GM19452 (cell line): Measurements from ENCODE around the gene ERBB2.
"Not testable (repeated sequence)": the region's sequence is repeated elsewhere in the genome, so short reads cannot be mapped to it uniquely, and the experiment has no call there.

ENCODE experiments used
- ATAC-seq: cut with Tn5 transposase; IDR thresholded peaks from one replicate; pipeline ENCODE4 v1.9.1; 2021; ENCODE audit not compliant: unreplicated experiment

Gene ERBB2

DNA sequence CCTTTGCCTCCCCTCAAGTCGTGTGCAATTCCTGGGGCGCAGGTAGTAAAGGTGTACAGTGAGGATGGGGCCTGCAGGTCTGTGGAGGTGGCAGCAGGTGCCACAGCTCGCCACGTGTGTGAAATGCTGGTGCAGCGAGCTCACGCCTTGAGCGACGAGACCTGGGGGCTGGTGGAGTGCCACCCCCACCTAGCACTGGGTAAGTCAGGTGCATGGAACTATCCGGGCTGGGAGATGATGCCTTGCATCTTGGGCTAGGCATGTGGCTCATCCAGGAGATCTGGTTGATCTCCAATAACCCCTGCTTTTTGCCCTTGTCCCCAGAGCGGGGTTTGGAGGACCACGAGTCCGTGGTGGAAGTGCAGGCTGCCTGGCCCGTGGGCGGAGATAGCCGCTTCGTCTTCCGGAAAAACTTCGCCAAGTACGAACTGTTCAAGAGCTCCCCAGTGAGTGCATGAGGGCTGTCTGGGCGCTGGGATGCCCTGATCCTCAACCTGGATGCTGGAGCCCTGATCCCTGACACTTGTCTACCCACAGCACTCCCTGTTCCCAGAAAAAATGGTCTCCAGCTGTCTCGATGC is 43.1 kb downstream of the ERBB2 start:
- ATAC-seq: no peak

DNA sequence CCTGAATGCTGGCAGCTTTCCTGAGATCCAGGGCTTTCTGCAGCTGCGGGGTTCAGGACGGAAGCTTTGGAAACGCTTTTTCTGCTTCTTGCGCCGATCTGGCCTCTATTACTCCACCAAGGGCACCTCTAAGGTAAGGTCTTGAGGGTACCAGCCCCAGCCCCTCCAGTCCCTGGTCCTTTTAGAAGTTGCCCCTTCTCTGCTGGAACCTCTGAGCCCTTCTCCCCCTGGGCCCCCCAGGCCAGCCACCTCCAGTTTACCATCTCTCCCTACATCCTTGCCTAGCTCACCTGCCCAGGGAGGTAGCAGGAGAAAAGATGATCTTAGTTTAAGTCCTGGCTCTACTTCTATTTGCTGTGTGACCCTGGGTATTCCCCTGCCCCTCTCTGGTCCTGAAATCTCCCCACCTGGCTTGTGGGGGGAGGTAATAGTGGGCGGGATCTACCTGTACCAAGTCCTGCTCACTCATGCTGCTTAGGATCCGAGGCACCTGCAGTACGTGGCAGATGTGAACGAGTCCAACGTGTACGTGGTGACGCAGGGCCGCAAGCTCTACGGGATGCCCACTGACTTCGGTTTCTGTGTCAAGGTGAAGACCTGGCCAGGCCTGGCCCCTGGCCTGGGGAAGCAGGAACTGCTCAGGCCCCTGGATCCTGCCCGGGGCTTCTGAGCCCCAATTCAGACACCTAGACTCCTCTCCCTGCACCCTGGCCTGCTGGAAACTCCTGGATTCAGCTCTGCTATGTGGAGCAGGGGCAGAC is 44.4 kb downstream of the ERBB2 start:
- ATAC-seq: no peak

DNA sequence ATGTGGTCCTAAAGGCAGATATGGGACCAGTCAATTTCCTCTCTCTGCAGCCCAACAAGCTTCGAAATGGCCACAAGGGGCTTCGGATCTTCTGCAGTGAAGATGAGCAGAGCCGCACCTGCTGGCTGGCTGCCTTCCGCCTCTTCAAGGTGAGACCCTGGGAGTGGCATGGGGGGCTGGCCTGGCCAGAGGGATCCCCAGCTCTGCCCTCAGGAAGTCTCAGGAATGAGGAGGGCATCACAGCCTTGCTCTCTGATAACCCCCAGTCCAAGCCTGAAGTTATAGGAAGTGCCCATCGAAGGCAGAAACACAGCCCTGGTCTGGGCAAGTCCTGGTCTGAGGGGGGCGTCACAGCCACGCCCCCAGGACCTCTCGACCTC is 45.0 kb downstream of the ERBB2 start:
- ATAC-seq: no peak

DNA sequence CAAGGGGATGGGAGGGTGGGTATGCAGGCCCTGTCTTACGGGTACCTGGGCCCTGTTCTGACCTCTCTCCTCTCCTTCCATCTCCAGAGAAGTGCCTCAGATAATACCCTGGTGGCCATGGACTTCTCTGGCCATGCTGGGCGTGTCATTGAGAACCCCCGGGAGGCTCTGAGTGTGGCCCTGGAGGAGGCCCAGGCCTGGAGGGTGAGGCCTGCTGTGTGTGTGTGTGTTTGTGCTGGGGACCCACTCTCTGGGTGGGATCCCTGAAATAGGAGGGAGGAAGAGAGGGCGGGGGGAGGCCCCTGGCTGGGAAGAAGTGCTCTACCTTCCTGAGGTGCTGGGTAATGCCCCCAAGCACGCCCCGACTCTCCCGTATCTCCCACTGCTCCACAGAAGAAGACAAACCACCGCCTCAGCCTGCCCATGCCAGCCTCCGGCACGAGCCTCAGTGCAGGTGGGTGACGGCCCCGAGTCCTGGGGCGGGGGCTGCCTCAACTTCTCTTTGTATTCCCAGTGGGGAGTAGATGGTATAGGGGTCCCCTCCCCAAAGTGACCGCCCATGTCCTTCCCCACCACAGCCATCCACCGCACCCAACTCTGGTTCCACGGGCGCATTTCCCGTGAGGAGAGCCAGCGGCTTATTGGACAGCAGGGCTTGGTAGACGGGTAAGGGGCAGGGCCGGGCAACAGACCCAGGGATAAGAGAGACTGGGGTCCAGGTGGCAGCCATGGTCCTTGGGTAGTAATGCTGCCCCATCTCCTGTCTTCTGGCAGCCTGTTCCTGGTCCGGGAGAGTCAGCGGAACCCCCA is 45.7 kb downstream of the ERBB2 start:
- no peak for ATAC-seq

DNA sequence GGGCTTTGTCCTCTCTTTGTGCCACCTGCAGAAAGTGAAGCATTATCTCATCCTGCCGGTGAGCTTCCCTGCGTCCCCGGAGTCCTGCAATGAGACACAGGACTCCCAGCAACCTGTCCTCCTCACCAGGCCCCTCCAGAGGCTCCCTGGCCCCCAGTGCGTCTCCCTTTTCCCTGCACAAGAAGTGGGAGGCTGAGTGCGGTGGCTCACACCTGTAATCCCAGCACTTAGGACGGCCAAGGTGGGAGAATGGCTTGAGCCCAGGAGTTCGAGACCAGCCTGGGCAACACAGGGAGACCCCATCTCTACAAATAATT is 46.2 kb downstream of the ERBB2 start:
- no peak for ATAC-seq

DNA sequence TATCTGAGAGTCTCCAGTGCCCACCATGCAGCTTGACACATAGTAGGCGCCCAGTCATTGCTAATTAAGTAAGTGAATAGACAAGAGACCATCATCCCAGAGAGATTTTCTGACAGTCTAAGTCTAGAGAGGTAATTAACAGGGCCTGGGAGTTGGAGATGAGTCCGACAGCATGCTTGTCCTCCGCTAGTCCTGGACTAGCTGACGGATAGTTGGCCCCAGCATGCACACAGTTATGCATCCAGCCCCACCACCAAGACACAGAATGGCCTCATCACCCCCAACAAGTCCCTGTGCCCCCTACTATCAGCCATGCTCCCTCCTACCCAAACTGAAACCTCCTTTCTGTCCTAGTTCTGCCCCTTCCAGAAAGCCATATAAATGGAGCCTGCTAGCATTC is 47.9 kb downstream of the ERBB2 start:
- no peak for ATAC-seq

DNA sequence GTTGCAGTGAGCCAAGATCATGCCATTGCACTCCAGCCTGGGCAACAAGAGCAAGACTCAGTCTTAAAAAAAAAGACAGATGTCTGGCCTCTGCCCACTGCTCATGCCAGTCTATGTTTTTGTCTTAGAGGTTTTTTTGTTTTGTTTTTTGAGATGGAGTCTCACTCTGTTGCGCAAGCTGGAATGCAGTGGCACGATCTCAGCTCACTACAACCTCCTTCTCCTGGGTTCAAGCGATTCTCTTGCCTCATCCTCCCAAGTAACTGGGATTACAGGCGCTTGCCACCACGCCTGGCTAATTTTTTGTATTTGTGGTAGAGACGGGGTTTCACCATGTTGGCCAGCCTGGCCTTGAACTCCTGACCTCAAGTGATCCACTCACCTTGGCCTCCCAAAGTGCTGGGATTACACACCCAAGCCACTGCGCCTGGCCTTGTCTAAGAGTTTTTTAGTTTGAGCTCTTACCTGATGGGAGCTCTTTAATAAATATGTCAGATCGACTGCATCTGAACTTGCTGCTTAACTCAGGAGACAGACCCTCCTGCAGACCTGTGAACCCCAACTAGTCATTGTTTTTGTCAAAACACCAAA is 48.7 kb downstream of the ERBB2 start:
- not testable (repeated sequence) for ATAC-seq

DNA sequence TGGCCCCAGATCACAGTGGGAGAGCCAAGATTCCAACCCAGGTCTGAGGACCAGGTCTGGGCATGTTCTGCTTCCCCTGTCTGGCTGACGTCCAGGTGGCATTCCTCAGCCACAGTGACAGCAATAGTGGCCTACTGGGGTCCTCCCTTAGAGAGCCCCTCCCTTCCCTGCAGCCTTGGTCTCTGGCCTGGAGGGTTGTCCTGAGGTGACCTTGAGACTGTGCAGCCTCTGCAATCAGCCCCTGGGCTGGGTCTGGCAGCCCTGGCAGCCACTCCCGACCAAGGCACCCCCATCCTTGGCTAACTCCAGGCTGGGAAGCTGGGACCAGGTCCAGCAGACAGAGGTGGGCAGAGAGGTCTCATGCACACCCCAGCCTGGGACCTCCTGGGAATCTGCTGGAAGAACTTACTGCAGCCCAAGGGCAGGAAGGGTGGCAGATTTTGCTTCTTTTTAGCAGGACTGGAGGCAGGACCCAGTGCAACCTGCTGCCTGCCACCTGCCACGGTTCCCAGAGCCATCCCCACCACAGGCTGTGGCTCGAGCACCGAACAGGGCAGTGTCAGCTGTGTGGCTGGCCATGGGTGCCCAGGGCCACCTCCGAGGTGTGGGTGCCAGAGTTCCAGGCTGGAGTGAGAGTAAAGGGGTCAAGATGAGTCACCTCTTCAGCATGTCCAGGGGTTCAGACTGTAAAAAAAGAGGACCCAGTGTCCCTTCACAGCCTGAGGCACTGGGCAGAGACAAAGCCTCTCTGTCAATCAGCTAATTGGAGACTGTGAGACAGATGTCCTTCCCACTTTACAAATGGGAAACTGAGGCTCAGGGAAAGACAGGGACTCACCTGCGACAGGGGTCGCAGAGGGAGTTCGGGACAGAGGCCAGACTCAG is 50.5 kb downstream of the ERBB2 start:
- no peak for ATAC-seq

DNA sequence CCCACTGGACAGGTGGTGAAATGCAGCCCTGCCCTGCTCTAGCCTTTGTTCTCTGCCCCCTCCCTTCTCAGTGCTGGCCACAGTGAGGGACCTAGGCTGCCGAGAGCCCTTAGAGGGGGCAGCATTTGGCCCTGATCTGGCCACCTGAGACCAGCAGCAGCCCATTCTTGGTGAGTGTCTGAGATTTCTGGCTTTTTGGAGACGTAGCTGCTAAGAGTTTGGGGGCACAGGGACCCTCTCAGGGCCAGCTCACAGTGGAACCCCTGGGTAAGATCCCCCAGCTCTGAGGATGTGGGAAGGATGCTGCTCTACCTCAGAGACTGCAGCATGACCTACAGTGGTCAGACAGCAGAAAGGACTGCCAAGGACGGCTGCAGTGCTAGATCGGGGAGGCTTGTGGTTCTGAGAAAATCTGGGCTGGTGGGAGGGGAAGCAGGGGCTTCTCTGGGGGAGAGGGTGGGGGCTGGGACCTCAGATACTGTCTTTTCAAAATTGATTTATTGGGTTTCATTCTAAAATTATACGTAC is 51.2 kb downstream of the ERBB2 start:
- ATAC-seq: no peak

DNA sequence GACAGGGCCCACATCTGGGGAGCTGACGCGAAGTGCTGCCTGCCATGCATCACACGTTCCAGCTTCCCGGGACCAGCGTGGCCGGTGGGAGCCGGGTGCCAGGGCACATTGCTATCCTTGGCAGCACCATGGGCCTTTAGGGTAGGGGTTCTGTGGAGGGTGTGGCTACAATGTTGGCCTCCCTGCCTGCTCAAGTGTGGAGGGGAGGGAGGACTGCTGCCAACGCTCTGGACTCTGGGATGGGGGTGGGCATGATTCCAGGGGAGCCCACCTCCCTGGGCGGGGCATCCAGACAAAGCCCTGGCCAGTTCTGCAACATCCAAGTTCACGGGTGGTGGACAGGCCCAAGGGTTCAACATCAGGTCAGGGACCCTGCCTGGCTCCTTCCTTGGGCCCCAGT is 51.8 kb downstream of the ERBB2 start:
- no peak for ATAC-seq

DNA sequence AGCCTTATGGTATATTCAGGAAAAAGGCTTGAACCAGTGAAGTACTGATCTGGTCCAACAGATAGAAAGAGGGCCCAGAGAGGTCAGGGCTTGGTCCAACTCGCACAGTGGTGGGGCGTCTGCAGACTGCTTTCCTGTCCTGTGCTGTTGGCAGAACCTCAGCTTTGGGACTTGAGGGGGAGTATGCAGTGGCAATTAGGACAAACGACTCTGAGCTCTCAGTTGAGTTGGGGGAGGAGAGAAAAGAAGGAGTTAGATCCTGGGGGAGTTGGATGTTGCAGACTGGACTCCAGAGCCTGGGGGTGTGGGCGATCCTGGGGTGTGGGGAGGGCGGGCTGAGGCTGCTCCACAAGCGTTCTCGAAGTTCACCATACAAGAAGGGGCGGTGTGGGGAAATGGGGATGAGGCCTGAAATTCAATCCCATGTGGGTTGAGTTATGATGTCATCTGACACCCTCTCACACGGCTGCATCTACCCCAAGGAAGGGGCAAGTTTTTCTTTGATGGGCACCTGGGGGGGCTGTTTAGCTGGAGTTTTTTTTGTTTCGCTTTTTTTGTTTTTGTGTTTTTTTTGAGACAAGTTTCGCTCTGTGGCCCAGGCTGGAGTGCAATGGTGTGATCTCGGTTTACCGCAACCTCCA is 52.5 kb downstream of the ERBB2 start:
- no peak for ATAC-seq

DNA sequence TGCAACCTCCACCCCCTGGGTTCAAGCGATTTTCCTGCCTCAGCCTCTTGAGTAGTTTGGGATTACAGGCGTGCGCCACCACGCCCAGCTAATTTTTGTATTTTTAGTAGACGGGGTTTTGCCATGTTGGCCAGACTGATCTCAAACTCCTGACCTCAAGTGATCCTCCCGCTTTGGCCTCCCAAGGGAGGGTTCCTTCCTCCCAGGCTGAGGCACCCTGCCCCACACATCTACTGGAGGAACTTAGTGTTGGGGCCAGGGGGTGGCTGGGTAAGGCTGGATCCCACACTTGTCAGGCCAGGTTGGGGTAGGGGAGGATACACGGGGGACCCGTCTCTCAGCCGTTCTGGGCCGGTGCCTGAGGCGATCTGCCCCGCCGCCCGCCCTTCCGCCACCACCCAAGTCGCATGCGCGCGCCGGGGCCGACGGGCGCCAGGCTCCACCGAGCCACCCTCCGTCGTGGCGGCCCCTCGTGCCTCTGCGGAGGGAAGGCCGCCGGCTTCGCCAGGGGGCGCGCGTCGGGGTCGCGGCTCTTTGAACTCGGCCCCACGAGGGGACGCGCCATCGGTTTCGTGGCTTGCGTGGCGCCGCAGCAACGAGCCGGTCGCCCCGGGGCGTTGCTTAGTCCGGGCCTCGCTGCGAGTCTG is 53.8 kb downstream of the ERBB2 start:
- peak; percentile 23 for ATAC-seq

DNA sequence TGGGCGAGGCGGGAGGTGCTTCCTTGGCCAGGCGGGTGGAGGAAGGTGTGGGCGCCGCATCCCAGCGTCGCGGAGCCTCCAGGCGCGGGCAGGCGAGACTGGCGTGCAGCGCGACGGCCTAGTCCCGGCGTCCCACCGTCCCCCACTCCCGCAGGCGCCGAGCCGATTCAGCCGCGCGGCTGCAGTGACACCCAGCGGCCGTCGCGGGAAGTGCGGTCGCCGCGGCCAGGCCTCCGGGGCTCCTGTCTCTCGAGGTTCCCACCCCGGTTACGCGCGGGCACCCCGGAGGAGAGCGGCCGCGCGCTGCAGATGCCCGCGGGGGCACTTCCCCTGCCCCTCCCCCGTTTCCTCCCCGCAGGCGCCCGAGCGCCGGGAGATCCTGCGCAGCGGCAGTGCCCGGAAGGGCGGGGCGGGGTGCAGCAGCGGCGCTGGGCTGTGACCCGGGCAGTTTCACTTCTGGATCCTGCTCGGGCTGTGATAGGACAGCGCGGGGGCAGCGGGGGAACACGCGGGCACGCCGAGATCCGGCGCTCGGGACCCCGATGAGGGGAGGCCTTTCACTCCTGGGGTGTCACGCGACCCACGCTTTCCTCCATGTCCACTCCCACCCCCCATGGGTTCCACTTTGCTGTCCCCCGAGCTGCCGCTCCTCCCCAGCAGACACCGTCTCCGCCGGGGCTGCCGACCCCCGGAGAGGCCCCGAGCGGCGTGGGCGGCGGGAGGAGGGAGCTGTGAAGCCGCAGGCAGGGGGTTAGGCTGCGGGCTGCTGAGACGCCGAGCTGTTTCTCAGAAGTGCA is 54.5 kb downstream of the ERBB2 start:
- ATAC-seq: peak; percentile 61

DNA sequence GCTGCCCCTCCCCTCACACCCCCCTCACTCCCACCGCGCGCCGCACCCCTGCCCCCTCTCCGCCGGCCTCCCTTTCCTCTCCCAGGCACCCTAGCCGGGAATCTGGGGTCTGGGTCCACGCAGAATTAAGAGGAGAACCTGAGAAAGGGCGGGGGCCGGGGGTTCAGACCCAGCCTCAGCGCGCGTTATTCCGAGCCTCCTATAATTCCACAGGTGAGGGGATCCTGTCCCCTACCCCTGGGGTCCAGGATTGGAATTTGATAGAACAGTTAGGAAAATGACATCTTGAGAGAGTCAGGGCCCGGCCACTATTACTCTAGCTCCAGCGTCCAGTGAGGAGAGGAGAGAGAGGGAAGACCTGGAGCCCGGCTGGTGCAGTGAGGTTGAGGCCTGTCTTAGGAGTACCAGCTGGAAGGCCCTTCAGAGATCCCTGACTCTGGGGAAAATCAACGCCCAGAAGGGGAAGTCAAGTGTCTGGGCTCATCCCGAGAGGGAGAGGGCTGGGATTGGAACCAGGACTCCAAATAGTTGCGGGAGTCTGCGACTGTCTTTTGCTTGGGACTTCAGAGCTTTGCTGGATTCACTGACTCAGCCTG is 55.2 kb downstream of the ERBB2 start:
- ATAC-seq: no peak

DNA sequence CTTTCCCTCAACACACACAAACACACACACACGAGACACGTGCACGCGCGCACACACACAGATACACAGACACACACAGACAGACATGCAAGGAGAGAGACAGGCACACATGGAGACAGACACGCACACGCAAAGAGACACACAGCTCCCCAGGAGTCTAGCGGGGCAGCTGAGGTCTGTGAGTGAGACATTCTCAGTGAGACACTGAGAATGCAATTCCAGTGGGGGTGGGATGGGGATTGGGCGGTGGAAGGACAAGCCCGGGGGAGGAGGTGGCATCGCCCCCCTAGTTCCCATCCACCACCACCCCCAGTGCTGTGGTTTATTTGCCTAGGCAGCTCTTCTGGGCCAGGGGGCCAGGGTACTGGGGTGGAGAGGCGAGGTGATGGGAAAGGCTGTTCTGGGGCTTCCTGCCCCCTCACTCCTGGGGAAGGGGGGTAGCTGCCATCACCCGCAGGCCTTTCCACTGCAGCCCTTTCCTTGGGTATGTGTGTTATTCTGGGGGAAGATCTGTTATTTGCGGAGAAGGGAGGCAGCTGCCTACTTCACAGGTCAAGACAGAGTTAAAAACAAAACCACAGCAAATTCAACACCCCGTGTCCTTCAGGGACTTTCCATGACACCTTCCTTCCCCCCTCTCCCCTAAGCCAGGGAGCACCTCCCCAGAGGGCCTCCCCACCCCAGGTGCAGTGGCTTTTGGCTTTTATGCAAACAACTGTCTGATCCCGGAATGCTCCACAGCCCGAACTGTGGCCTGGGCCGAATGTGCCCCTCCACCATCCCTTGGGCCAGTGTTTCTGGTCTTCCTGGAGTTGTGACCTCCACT is 55.9 kb downstream of the ERBB2 start:
- ATAC-seq: no peak

DNA sequence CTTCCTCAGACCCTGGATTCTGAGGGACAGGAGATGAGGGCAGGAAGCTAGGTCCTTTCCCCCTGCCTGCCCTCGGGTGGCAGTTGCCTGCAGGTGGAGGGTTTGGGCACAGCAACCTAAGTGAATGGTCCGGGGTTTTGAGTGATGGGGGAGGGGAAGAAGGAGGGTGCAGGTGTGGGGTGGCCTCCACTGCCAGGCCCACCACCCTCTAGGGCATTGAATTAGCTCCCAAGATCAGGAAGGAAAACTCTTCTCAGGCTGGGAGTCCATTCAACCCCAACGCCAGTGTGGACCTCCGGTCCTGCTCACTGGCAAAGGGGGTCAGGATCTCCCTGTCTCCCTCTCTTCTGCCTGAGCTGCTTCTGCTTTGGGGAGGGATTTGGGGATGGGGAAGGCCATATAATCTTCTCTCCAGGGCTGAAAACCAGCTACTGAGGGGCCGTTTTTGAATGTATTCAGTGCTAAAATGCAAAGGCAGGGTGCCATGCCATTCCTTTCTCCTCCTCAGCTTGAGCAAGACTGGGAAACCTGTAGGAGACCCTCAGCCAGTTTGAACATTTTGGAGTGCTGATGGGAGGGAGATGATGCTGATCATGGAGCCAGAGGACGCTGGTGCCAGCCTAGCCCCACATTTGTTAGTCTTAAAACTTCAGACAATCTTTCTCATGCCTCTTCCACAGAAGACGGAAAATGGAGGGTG is 56.7 kb downstream of the ERBB2 start:
- ATAC-seq: no peak

DNA sequence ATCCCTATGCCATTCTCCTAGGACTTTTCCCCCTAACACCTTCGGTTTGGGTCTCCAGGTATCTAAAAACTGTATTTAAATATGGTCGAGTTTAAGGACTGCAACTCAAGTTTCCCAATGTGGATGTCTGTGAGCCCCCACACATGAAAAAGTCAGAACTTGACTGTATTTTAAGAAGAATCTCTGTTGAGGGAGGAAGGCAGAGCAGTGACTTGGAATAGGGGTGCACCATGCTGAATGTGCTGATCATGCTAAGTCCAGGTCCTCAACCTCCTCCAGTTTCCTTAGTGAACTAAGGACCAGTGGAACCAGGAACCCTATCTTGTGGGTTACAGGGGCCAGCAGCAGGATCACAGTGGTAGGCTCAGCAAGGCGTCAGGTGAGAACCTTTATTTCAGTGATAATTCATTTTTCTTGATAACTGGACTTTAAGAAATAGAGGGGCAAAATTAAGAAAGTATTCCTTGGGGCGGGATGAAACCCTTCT is 57.4 kb downstream of the ERBB2 start:
- no peak for ATAC-seq
